Suprapubic skin (tissue), 4 donors: ENCODE results near the gene USP14. TPM values are rescaled to one million over a fixed set of nuclear protein-coding genes. Genes with fewer than 3 reads are reported as not detected.

Source experiments
- DNase-seq, 2 donors: peaks; one replicate each; pipeline ENCODE4 v3.0.0-alpha.2; 2019; ENCODE audit warnings: low spot score in 2 of 2
- H3K27ac ChIP-seq: fragments of 200-600 bp; sonication (generic); one replicate; pipeline ENCODE4 v1.5.1; 2019
- H3K27me3 ChIP-seq: fragments of 200-600 bp; sonication (generic); one replicate; pipeline ENCODE4 v1.5.1; 2019
- H3K36me3 ChIP-seq: fragments of 200-600 bp; sonication (generic); one replicate; pipeline ENCODE4 v1.5.1; 2019
- H3K4me1 ChIP-seq: fragments of 200-600 bp; sonication (generic); one replicate; pipeline ENCODE4 v1.5.1; 2019
- H3K4me3 ChIP-seq: fragments of 200-600 bp; sonication (generic); one replicate; pipeline ENCODE4 v1.5.1; 2019; ENCODE audit warnings: mild to moderate bottlenecking
- H3K9me3 ChIP-seq: fragments of 200-600 bp; sonication (generic); one replicate; pipeline ENCODE4 v1.5.1; 2019
- EP300 ChIP-seq: sonication (generic); formaldehyde crosslinking; IDR thresholded peaks from one replicate; pipeline ENCODE4 v1.6.1; 2017; ENCODE audit warnings: antibody characterized with exemption
- POLR2A ChIP-seq, 2 donors: fragments of 450-650 bp; IDR thresholded peaks; one replicate each; pipeline ENCODE4 v1.6.1; 2017; ENCODE audit warnings: antibody characterized with exemption in 2 of 2, mild to moderate bottlenecking in 2 of 2, moderate library complexity in 2 of 2
- POLR2AphosphoS5 ChIP-seq, 3 donors: sonication (generic); formaldehyde crosslinking; IDR thresholded peaks; one replicate each; pipeline ENCODE4 v1.6.1; 2017; ENCODE audit warnings: antibody characterized with exemption in 3 of 3
- WGBS: methylation state at CpG from one replicate; pipeline ENCODE4 v1.1.5; 2018; 5-methylcytosine and 5-hydroxymethylcytosine counted together
- total RNA-seq, 4 donors: library from RNA; depleted of rRNA; stranded (reverse); fragments of >200 nt; gene quantifications; one replicate each; pipeline ENCODE4 v1.1.0, GENCODE V29; 2016
- TF ChIP-seq, protein P1 (sequence below), 2 donors: fragments of 200-600 bp in 1 of 2; fragments of 450-650 bp in 1 of 2; sonication (generic) in 1 of 2; IDR thresholded peaks; one replicate each; pipeline ENCODE4 v1.5.1; 2016 to 2019; ENCODE audit warnings: antibody characterized with exemption in 2 of 2, mild to moderate bottlenecking in 1 of 2, moderate library complexity in 1 of 2

USP14 gene
- total RNA-seq, 4 donors from 2014 or later, result 19.7 to 31.4 (median 27.9) TPM

DNA sequence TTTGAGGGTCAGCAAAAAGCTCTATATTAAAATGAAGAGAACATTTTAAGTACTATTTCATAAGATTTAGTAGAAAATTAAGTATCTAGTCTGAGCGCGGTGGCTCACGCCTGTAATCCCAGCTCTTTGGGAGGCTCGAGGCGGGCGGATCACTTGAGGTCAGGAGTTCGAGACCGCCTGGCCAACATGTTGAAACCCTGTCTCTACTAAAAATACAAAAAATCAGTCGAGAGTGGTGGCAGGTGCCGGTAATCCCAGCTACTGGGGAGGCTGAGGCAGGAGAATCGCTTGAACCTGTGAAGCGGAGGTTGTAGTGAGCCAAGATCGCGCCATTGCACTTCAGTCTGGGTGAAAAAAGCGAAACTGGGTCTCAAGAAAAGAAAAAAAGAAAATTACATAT lies 1.6 kb downstream of the USP14 start:
- Histone ChIP-seq H3K4me1 (peaks cover 25% of the 10 kb centered on the region), H3K4me3 (peak overlapping the region; percentile 97), H3K36me3 (peaks cover 7% of the 10 kb centered on the region), H3K9me3 (no peaks in the 10 kb centered on the region), H3K27me3 (no peaks in the 10 kb centered on the region), H3K27ac (no peak overlapping the region)
- 92% methylated on average over 15 of the region's 15 CpGs for WGBS
- no peak for DNase-seq
- TF ChIP-seq, protein P1, sequence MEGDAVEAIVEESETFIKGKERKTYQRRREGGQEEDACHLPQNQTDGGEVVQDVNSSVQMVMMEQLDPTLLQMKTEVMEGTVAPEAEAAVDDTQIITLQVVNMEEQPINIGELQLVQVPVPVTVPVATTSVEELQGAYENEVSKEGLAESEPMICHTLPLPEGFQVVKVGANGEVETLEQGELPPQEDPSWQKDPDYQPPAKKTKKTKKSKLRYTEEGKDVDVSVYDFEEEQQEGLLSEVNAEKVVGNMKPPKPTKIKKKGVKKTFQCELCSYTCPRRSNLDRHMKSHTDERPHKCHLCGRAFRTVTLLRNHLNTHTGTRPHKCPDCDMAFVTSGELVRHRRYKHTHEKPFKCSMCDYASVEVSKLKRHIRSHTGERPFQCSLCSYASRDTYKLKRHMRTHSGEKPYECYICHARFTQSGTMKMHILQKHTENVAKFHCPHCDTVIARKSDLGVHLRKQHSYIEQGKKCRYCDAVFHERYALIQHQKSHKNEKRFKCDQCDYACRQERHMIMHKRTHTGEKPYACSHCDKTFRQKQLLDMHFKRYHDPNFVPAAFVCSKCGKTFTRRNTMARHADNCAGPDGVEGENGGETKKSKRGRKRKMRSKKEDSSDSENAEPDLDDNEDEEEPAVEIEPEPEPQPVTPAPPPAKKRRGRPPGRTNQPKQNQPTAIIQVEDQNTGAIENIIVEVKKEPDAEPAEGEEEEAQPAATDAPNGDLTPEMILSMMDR (IDR thresholded peaks at IDR 0.05), result no peak
- TF ChIP-seq POLR2AphosphoS5 (IDR thresholded peaks at IDR 0.05) (no peak), EP300 (no peak), POLR2A (IDR thresholded peaks at IDR 0.05) (no peak)

- 87% methylated on average over 11 of the region's 11 CpGs for WGBS
Observed at GRCh38 chr18:160831-161570, 2.6 kb downstream of the USP14 start.

DNA sequence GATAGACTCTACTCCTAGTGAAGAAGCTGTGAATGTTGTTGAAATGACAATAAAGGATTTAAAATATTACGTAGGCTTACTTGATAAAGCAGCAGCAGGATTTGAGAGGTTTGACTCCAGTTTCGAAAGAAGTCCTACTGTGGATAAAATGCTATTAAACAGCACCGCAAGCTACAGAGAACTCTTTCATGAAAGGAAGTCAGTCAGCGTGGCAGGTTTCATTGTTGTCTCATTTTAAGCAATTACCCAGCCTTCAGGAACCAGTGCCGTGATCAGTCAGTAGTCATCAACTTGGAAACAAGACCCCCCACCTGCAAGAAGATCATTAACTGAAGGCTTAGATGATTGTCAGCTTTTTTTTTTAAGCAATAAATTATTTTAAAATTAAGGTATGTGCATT lies 14.0 kb downstream of the USP14 start:
- Histone ChIP-seq H3K4me1 (no peaks in the 10 kb centered on the region), H3K4me3 (no peak overlapping the region), H3K27me3 (no peaks in the 10 kb centered on the region), H3K27ac (no peak overlapping the region), H3K9me3 (no peaks in the 10 kb centered on the region), H3K36me3 (peaks cover 35% of the 10 kb centered on the region)
- no peak for DNase-seq
- 92% methylated on average over 5 of the region's 5 CpGs for WGBS
- TF ChIP-seq EP300 (no peak), POLR2AphosphoS5 (IDR thresholded peaks at IDR 0.05) (no peak), POLR2A (IDR thresholded peaks at IDR 0.05) (no peak)
- TF ChIP-seq, protein P1 (IDR thresholded peaks at IDR 0.05), result no peak

More at GRCh38 chr18:160831-161570, 2.6 kb downstream of the USP14 start:
- TF ChIP-seq, protein P1 (IDR thresholded peaks at IDR 0.05), result no peak
- TF ChIP-seq POLR2A (IDR thresholded peaks at IDR 0.05), result no peak
- no peak for TF ChIP-seq EP300
- no peak for TF ChIP-seq POLR2AphosphoS5 (IDR thresholded peaks at IDR 0.05)
- Histone ChIP-seq H3K4me3 (no peak overlapping the region), H3K9me3 (no peaks in the 10 kb centered on the region), H3K4me1 (peaks cover 25% of the 10 kb centered on the region), H3K27ac (no peak overlapping the region), H3K36me3 (peaks cover 18% of the 10 kb centered on the region), H3K27me3 (no peaks in the 10 kb centered on the region)
- DNase-seq, result no peak

GRCh38 chr18:179499-179898 lies 21.1 kb downstream of the USP14 start:
- H3K4me1 ChIP-seq, result peaks cover 4% of the 10 kb centered on the region
- TF ChIP-seq, protein P1 (IDR thresholded peaks at IDR 0.05), result no peak
- no peak for TF ChIP-seq POLR2AphosphoS5 (IDR thresholded peaks at IDR 0.05)
- no peak for TF ChIP-seq POLR2A (IDR thresholded peaks at IDR 0.05)
- TF ChIP-seq EP300, result no peak
- 84% methylated on average over 5 of the region's 5 CpGs for WGBS
- H3K27ac ChIP-seq, result no peak overlapping the region
- H3K36me3 ChIP-seq, result peaks cover 25% of the 10 kb centered on the region
- DNase-seq, result no peak
- H3K27me3 ChIP-seq, result no peaks in the 10 kb centered on the region
- no peaks in the 10 kb centered on the region for H3K9me3 ChIP-seq
- H3K4me3 ChIP-seq, result no peak overlapping the region

GRCh38 chr18:181711-182110 lies 23.4 kb downstream of the USP14 start:
- DNase-seq, result no peak
- H3K27ac ChIP-seq, result no peak overlapping the region
- H3K36me3 ChIP-seq, result peaks cover 30% of the 10 kb centered on the region

More at GRCh38 chr18:181711-182110, 23.4 kb downstream of the USP14 start:
- H3K9me3 ChIP-seq, result no peaks in the 10 kb centered on the region
- H3K4me3 ChIP-seq, result no peak overlapping the region
- H3K4me1 ChIP-seq, result peaks cover 4% of the 10 kb centered on the region
- no peaks in the 10 kb centered on the region for H3K27me3 ChIP-seq
- TF ChIP-seq EP300, result no peak
- no peak for TF ChIP-seq POLR2A (IDR thresholded peaks at IDR 0.05)
- no peak for TF ChIP-seq POLR2AphosphoS5 (IDR thresholded peaks at IDR 0.05)
- TF ChIP-seq, protein P1 (IDR thresholded peaks at IDR 0.05), result no peak
